ENCODE data around the gene FLAD1.

GRCh38 chr1:154948079-154948478 lies 35.1 kb upstream of the FLAD1 start:
- TF ChIP-seq CTCF (IDR thresholded peaks at IDR 0.05) (no peak), POLR2A (IDR thresholded peaks at IDR 0.05) (no peak)
